ENCODE results near the gene ZFAND3. TPM values are rescaled to one million over a fixed set of nuclear protein-coding genes. Genes with fewer than 3 reads are reported as not detected.

The ZFAND3 gene
- total and polyA plus RNA-seq, 2 donors (not counting 3 experiments of a cell fraction or from before 2014, with no cell fraction given) = 15.4 to 54.2 TPM

DNA sequence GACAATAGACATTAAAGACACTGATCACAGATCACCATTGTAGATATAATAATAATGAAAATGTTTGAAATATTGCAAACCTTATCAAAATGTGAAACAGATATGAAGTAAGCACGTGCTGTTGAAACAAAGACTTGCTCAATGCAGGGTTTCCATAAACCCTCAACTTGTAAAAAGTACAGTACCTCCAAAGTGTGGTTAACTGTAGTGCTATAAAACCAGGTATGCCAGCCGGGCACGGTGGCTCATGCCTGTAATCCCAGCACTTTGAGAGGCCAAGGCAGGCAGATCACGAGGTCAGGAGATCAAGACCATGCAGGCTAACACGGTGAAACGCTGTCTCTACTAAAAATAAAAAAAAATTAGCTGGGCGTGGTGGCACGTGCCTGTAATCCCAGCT lies 96.6 kb downstream of the ZFAND3 start:
- FAIRE-seq (no peak), DNase-seq (ENCODE audit: low read depth, low spot score) (no peak)
- Histone ChIP-seq H3K27ac (ENCODE audit: insufficient read depth, low read depth, low read length) (no peak overlapping the region), H3K36me3 (ENCODE audit: control insufficient read depth in 2 of 2, extremely low read depth in 1 of 2, insufficient read depth in 2 of 2, low read length in 2 of 2) (no peaks in the 10 kb centered on the region), H3K9me1 (replicated peaks; ENCODE audit: control insufficient read depth, extremely low read depth, insufficient read depth, low read length) (no peaks in the 10 kb centered on the region), H3K9me3 (replicated peaks; ENCODE audit: control insufficient read depth, insufficient read depth, low read length) (no peaks in the 10 kb centered on the region), H3K4me2 (ENCODE audit: insufficient read depth, low read length) (no peak overlapping the region), H3K4me1 (ENCODE audit: control insufficient read depth, extremely low read depth, insufficient read depth, low read length) (no peaks in the 10 kb centered on the region), H4K20me1 (replicated peaks; ENCODE audit: control insufficient read depth, extremely low read depth, insufficient read depth, low read length) (peaks cover 4% of the 10 kb centered on the region), H3K79me2 (ENCODE audit: control insufficient read depth, insufficient read depth, low read length) (peaks cover 85% of the 10 kb centered on the region), H3K4me3 (replicated peaks in 1 of 3; ENCODE audit: insufficient read depth in 1 of 3, low read depth in 1 of 3, low read length in 3 of 3) (no peak overlapping the region), H3K9ac (replicated peaks; ENCODE audit: extremely low read depth, insufficient read depth, low read length) (no peak overlapping the region), H2AFZ (ENCODE audit: low read depth, low read length) (no peak overlapping the region), H3K27me3 (ENCODE audit: control insufficient read depth in 2 of 2, insufficient read depth in 2 of 2, low read length in 2 of 2) (no peaks in the 10 kb centered on the region)
- ChIA-PET CTCF (interaction anchor here (1.0 to 1.4 kb wide), 3 partner anchors 28 to 125 kb away, joined by 3 to 4 read pairs (median 4); no protein-coding TSS in a partner anchor), POLR2A (no interaction called here)
- BruUV-seq (replicated peaks) = no TSS peak
- TF ChIP-seq EZH2 (IDR thresholded peaks at IDR 0.05; ENCODE audit: borderline replicate concordance, low read depth, low read length, severe bottlenecking) (no peak), MYC (IDR thresholded peaks at IDR 0.05; ENCODE audit: low read depth, low read length) (no peak), GATA2 (IDR thresholded peaks at IDR 0.05; ENCODE audit: insufficient read depth, insufficient read length, low read depth, low read length) (no peak), FOS (IDR thresholded peaks at IDR 0.05; ENCODE audit: borderline replicate concordance, insufficient read depth, low read length) (no peak), POLR2A (IDR thresholded peaks at IDR 0.05; ENCODE audit: low read depth, low read length) (no peak), POLR2AphosphoS5 (IDR thresholded peaks at IDR 0.05; ENCODE audit: insufficient read depth, low read depth, low read length) (no peak), JUN (IDR thresholded peaks at IDR 0.05; ENCODE audit: borderline replicate concordance, insufficient read depth, insufficient read length, low read depth) (no peak)
- TF ChIP-seq, protein P1, sequence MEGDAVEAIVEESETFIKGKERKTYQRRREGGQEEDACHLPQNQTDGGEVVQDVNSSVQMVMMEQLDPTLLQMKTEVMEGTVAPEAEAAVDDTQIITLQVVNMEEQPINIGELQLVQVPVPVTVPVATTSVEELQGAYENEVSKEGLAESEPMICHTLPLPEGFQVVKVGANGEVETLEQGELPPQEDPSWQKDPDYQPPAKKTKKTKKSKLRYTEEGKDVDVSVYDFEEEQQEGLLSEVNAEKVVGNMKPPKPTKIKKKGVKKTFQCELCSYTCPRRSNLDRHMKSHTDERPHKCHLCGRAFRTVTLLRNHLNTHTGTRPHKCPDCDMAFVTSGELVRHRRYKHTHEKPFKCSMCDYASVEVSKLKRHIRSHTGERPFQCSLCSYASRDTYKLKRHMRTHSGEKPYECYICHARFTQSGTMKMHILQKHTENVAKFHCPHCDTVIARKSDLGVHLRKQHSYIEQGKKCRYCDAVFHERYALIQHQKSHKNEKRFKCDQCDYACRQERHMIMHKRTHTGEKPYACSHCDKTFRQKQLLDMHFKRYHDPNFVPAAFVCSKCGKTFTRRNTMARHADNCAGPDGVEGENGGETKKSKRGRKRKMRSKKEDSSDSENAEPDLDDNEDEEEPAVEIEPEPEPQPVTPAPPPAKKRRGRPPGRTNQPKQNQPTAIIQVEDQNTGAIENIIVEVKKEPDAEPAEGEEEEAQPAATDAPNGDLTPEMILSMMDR (IDR thresholded peaks at IDR 0.05; ENCODE audit: extremely low read depth in 1 of 2, insufficient read depth in 1 of 2, low read depth in 1 of 2, low read length in 2 of 2) = no peak
- TF ChIP-seq, protein P2, sequence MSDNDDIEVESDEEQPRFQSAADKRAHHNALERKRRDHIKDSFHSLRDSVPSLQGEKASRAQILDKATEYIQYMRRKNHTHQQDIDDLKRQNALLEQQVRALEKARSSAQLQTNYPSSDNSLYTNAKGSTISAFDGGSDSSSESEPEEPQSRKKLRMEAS (IDR thresholded peaks at IDR 0.05; ENCODE audit: insufficient read depth, insufficient read length) = no peak
- intact Hi-C loops (cut with micrococcal nuclease) (no loop called here), dilution Hi-C loops (cut with MboI; ENCODE audit: extremely low pct_ligation_motif_present, low sequenced_read_pairs) (no loop called here)
